OCI-LY1 (cell line): Measurements from ENCODE around the gene PLXNA3.
"Not testable (repeated sequence)": the region's sequence is repeated elsewhere in the genome, so short reads cannot be mapped to it uniquely, and the experiment has no call there.

Source experiments
- H2AFZ ChIP-seq: fragments of 200-600 bp; sonication (generic), shearing (Covaris generic); 2 replicates; pipeline ENCODE4 v1.6.0; 2014; ENCODE audit warnings: antibody characterized with exemption, mild to moderate bottlenecking, low read length
- H3F3A ChIP-seq: fragments of 200-600 bp; sonication (generic), shearing (Covaris generic); 2 replicates; pipeline ENCODE4 v1.6.0; 2014; ENCODE audit warnings: mild to moderate bottlenecking, antibody characterized with exemption, low read length, moderate library complexity; ENCODE audit not compliant: insufficient read depth
- H3K27ac ChIP-seq: fragments of 200-600 bp; sonication (generic); 2 replicates; pipeline ENCODE4 v1.5.1; 2014; ENCODE audit warnings: low read length, mixed run types, mild to moderate bottlenecking, low read depth; ENCODE audit not compliant: poor library complexity, severe bottlenecking
- H3K27me3 ChIP-seq: fragments of 200-600 bp; sonication (generic); 2 replicates; pipeline ENCODE4 v1.6.0; 2014; ENCODE audit warnings: antibody characterized with exemption, mild to moderate bottlenecking, low read length, moderate library complexity; ENCODE audit not compliant: insufficient read depth
- H3K36me3 ChIP-seq: fragments of 200-600 bp; sonication (generic); 2 replicates; pipeline ENCODE4 v1.6.1; 2014; ENCODE audit warnings: mild to moderate bottlenecking, antibody characterized with exemption, low read length, moderate library complexity, mixed read lengths; ENCODE audit not compliant: insufficient read depth
- H3K4me1 ChIP-seq: fragments of 200-600 bp; sonication (generic); 2 replicates; pipeline ENCODE4 v1.5.1; 2014; ENCODE audit warnings: mild to moderate bottlenecking, low read length, moderate library complexity; ENCODE audit not compliant: insufficient read depth, severe bottlenecking
- H3K4me2 ChIP-seq: fragments of 200-600 bp; sonication (generic), shearing (Covaris generic); 2 replicates; pipeline ENCODE4 v1.6.1; 2014; ENCODE audit warnings: low read length
- H3K4me3 ChIP-seq: fragments of 200-600 bp; sonication (generic); 2 replicates; pipeline ENCODE4 v1.5.1; 2014; ENCODE audit warnings: low read length, low read depth, mild to moderate bottlenecking, mixed read lengths; ENCODE audit not compliant: poor library complexity, severe bottlenecking
- H3K79me2 ChIP-seq: fragments of 200-600 bp; shearing (Covaris generic); 2 replicates; pipeline ENCODE4 v1.6.1; 2016; ENCODE audit warnings: mixed run types, low read length, mixed read lengths; ENCODE audit not compliant: insufficient read depth
- H3K9ac ChIP-seq: fragments of 200-600 bp; sonication (generic), shearing (Covaris generic); 2 replicates; pipeline ENCODE4 v1.6.1; 2014; ENCODE audit warnings: mild to moderate bottlenecking, low read length, mixed read lengths
- H3K9me2 ChIP-seq: fragments of 200-600 bp; sonication (generic), shearing (Covaris generic); 2 replicates; pipeline ENCODE4 v1.6.1; 2014; ENCODE audit warnings: low read depth, mild to moderate bottlenecking, low read length, mixed read lengths
- H3K9me3 ChIP-seq: fragments of 200-600 bp; shearing (Covaris generic); 2 replicates; pipeline ENCODE4 v1.6.1; 2014; ENCODE audit warnings: low read length, mixed read lengths
- H4K20me1 ChIP-seq: fragments of 200-600 bp; sonication (generic), shearing (Covaris generic); 2 replicates; pipeline ENCODE4 v1.6.0; 2016; ENCODE audit warnings: mild to moderate bottlenecking, low read length; ENCODE audit not compliant: insufficient read depth
- EZH2 ChIP-seq: fragments of 200-600 bp; sonication (generic), shearing (Covaris generic); IDR thresholded peaks from 2 replicates; pipeline ENCODE4 v1.8.0; 2017; ENCODE audit warnings: borderline replicate concordance, mixed run types, mild to moderate bottlenecking, antibody characterized with exemption, low read length, moderate library complexity, mixed read lengths
- TF ChIP-seq, protein P1 (sequence below): fragments of 200-600 bp; sonication (generic), shearing (Covaris generic); IDR thresholded peaks from 2 replicates; pipeline ENCODE4 v1.5.1; 2017; ENCODE audit warnings: mild to moderate bottlenecking, antibody characterized with exemption, low read length, moderate library complexity, mixed read lengths

The PLXNA3 gene

DNA sequence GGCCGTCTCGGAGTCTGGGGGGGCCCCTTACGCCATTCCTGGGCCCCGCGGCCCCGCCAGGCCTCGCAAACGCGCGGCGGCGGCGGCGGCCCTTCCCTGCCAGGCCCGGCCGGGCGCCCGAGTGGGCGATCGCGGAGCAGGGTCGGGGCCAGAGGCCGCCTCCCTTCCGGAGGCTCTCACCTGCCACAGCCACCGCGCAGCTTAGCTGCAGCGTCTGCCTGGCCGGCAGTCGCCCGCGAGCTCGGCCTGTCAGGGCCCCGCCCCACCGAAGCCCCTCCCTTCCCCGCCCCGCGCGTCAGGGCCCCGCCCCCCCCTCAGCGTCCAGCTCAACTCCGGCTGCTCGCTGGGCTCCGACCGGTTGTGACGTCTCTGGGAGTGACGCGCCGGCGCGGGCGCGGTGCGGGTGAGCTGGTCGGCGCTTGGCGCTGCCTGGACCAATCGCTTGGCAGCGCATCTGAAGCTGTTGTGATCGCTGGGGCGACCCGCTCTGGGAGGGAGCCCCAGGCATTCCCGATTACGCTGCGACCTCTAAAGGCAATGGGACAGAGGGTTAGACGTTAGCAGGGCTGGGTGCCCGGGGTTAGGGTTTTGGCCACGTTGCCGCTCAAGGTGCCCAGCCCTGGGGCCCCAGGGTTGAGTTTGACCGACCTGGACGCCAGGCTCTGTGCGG is 32.5 kb downstream of the PLXNA3 start, which contains the start of gene SLC10A3:
SLC10A3 (minus strand) TSS at position 216 of the 670 bp plus-strand sequence. CDS start 1,689 bp downstream, outside the sequence.
- Histone ChIP-seq H3K36me3 (no peaks in the 10 kb centered on the region), H3K27me3 (no peaks in the 10 kb centered on the region), H3K9ac (peak within 1 kb of the TSS; percentile 92), H3K27ac (peak within 1 kb of the TSS; percentile 30), H3K9me3 (no peaks in the 10 kb centered on the region), H2AFZ (no peak within 1 kb of the TSS), H3K4me2 (peak within 1 kb of the TSS; percentile 99), H3K4me3 (peak within 1 kb of the TSS; percentile 87), H3F3A (no peaks in the 10 kb centered on the region), H4K20me1 (no peaks in the 10 kb centered on the region), H3K9me2 (no peaks in the 10 kb centered on the region), H3K4me1 (peaks cover 20% of the 10 kb centered on the region), H3K79me2 (no peaks in the 10 kb centered on the region)
- TF ChIP-seq EZH2: no peak
- TF ChIP-seq, protein P1, sequence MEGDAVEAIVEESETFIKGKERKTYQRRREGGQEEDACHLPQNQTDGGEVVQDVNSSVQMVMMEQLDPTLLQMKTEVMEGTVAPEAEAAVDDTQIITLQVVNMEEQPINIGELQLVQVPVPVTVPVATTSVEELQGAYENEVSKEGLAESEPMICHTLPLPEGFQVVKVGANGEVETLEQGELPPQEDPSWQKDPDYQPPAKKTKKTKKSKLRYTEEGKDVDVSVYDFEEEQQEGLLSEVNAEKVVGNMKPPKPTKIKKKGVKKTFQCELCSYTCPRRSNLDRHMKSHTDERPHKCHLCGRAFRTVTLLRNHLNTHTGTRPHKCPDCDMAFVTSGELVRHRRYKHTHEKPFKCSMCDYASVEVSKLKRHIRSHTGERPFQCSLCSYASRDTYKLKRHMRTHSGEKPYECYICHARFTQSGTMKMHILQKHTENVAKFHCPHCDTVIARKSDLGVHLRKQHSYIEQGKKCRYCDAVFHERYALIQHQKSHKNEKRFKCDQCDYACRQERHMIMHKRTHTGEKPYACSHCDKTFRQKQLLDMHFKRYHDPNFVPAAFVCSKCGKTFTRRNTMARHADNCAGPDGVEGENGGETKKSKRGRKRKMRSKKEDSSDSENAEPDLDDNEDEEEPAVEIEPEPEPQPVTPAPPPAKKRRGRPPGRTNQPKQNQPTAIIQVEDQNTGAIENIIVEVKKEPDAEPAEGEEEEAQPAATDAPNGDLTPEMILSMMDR: no peak

DNA sequence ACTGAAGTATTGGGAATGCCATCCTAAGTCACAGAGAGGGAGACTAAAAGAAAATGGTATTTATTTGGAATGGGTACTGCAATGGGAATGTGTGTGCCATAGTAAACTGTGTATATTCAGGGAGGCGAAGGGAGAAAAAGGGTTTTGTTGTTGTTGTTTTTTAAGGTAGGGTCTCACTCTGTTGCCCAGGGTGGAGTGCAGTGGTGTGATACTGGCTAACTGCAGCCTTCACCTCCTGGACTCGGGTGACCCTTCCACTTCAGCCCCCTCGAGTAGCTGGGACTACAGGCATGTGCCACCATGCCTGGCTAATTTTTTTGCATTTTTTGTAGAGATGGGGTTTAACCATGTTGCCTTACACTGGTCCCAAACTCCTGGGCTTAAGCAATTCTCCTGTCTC is 36.6 kb downstream of the PLXNA3 start:
- no peaks in the 10 kb centered on the region for H3K79me2 ChIP-seq
- no peak overlapping the region for H3K4me3 ChIP-seq
- H3F3A ChIP-seq: no peaks in the 10 kb centered on the region
- H3K27me3 ChIP-seq: no peaks in the 10 kb centered on the region
- no peaks in the 10 kb centered on the region for H4K20me1 ChIP-seq
- no peaks in the 10 kb centered on the region for H3K9me2 ChIP-seq
- H3K9me3 ChIP-seq: no peaks in the 10 kb centered on the region
- no peak overlapping the region for H2AFZ ChIP-seq
- H3K4me1 ChIP-seq: peaks cover 14% of the 10 kb centered on the region
- no peak overlapping the region for H3K4me2 ChIP-seq
- TF ChIP-seq, protein P1: no peak
- TF ChIP-seq EZH2: no peak
- H3K9ac ChIP-seq: no peak overlapping the region
- H3K27ac ChIP-seq: no peak overlapping the region
- H3K36me3 ChIP-seq: no peaks in the 10 kb centered on the region

DNA sequence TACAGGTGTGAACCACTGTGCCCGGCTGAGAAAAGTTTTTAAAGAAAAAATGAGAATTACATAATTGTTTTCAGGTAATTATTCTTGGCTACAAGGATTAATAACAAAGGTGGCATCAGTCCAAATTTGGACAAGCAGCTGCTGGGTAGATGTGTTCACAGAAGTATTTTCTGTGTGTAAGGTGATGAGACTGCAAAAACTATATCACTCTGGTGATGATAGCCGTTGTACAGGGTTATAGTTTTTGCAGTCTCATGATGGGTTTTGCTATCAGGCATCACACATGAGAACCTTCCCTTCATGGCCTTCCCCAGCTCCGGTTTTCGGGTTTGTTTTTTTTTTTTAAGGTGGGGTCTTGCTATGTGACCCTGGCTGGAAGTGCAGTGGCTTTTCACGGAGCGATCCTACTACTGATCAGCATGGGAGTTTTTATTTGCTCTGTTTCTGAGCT is 37.4 kb downstream of the PLXNA3 start:
- peaks cover 12% of the 10 kb centered on the region for H3K4me1 ChIP-seq
- H3K4me3 ChIP-seq: no peak overlapping the region
- H3K27ac ChIP-seq: no peak overlapping the region
- no peaks in the 10 kb centered on the region for H3F3A ChIP-seq
- H4K20me1 ChIP-seq: no peaks in the 10 kb centered on the region
- no peak for TF ChIP-seq EZH2
- TF ChIP-seq, protein P1: no peak
- no peaks in the 10 kb centered on the region for H3K36me3 ChIP-seq
- H3K27me3 ChIP-seq: no peaks in the 10 kb centered on the region
- H3K4me2 ChIP-seq: no peak overlapping the region
- no peaks in the 10 kb centered on the region for H3K9me3 ChIP-seq
- no peak overlapping the region for H2AFZ ChIP-seq
- H3K9ac ChIP-seq: no peak overlapping the region
- H3K9me2 ChIP-seq: no peaks in the 10 kb centered on the region
- no peaks in the 10 kb centered on the region for H3K79me2 ChIP-seq

DNA sequence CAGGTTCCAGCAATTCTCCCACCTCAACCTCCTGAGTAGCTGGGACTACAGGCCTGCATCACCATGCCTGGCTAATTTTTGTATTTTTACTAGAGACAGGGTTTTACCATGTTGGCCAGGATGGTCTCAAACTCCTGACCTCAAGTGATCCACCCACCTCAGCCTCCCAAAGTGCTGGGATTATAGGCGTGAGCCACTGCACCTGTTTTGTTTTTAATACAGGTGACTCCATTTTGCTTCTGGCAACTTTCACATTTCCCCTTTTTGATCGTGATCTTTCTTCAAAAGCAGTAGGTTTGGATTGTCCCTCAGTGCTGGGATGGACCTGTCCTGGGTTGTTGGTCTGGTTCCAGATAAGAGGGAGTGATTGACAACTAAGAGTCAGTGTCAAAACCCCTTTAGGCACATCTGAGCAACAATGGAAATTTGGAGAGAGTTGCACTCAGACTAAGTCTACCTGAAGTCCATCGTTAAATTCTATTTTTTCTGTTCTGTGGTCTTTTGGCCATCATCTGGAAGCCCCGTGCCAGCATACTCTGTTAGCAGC is 38.6 kb downstream of the PLXNA3 start:
- H3F3A ChIP-seq, H3K4me3 ChIP-seq, H3K4me1 ChIP-seq, H3K27me3 ChIP-seq, H4K20me1 ChIP-seq, H2AFZ ChIP-seq, H3K4me2 ChIP-seq, H3K27ac ChIP-seq, H3K79me2 ChIP-seq, H3K9ac ChIP-seq, H3K36me3 ChIP-seq, H3K9me3 ChIP-seq, H3K9me2 ChIP-seq: not testable (repeated sequence)

DNA sequence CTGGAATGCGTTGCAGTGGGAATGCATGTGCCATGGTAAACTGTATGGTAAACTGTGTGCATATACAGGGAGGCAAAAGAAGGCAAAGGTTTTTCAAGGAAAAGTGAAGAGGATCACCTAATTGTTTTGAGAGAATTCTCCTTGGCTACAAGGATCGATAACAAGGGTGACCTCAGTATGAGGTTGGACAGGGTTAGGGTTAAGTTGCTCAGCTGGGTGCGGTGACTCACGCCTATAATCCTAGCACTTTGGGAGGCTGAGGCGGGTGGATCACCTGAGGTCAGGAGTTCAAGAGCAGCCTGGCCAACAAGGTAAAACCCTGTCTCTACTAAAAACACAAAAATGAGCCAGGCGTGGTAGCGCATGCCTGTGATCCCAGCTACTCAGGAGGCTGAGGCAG is 43.3 kb downstream of the PLXNA3 start:
- H3F3A ChIP-seq, H3K9ac ChIP-seq, H3K27me3 ChIP-seq, H3K79me2 ChIP-seq, H3K4me3 ChIP-seq, H3K27ac ChIP-seq, H3K4me2 ChIP-seq, H3K9me3 ChIP-seq, H2AFZ ChIP-seq, H3K9me2 ChIP-seq, H4K20me1 ChIP-seq, H3K4me1 ChIP-seq, H3K36me3 ChIP-seq: not testable (repeated sequence)
